ENCODE data around the gene UBE2J1.

Gene UBE2J1

GRCh38 chr6:89286516-89286915 lies 66.0 kb downstream of the UBE2J1 start:
- DNase-seq, result no peak

GRCh38 chr6:89284963-89285735 lies 67.4 kb downstream of the UBE2J1 start:
- DNase-seq, result no peak

- DNase-seq, result no peak
These were observed 68.4 kb downstream of the UBE2J1 start for GRCh38 chr6:89284081-89284480.

GRCh38 chr6:89282749-89283148 lies 69.8 kb downstream of the UBE2J1 start:
- no peak for DNase-seq

- DNase-seq, result no peak
These were observed 70.7 kb downstream of the UBE2J1 start for GRCh38 chr6:89281779-89282246.

- no peak for DNase-seq
These were observed 73.6 kb downstream of the UBE2J1 start for GRCh38 chr6:89278956-89279355.

Data from activated T-cell treated with anti-CD3 and anti-CD28 coated beads, Interleukin-2, amount 50 U/mL, for 1 hour (primary cell).